HG03025 (cell line): Measurements from ENCODE around the gene SLCO3A1.

Source experiments
- ATAC-seq: cut with Tn5 transposase; IDR thresholded peaks from one replicate; pipeline ENCODE4 v1.9.1; 2021; ENCODE audit warnings: mild to moderate bottlenecking, moderate library complexity; ENCODE audit not compliant: unreplicated experiment, low FRiP score

SLCO3A1 gene

DNA sequence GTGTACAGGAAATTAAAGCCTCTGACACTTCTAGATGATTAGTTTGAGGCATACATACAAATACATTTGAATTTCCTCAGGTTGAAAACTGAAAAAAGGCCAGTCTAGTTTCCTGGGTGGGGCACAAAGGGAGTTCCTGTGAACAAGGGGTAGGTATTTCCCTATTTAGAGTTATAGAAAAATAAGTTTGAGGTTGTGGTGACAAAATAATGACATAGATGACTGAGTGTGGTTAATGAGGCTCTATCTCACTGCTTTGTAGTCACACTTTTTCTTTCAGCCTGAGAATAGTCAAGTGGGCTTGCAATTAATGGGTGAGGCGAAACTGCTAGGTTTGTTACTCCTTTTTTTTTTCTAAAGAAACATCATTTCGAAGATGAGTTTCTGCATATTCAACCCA lies 4.3 kb downstream of the SLCO3A1 start:
- ATAC-seq: peak; percentile 45

DNA sequence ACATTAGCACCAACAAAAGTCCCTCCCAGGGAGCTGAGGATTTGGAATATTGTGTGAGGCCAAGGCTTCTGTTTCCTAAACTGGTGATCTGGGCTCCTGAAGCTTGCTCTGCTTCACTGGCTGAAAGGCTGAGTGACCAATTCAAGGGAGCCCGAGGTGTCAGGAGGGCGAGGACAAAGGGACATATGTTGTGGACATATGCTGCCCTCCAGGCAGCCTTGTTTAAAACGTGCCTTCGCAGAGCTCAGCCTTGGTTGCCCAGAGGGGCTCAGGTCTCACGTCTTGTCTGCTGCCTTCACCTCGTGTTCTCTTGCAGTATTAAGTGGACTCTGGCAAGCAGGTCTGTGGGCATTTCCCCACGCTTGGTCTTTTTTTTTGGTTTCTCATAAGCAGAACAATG lies 7.0 kb downstream of the SLCO3A1 start:
- ATAC-seq: no peak

DNA sequence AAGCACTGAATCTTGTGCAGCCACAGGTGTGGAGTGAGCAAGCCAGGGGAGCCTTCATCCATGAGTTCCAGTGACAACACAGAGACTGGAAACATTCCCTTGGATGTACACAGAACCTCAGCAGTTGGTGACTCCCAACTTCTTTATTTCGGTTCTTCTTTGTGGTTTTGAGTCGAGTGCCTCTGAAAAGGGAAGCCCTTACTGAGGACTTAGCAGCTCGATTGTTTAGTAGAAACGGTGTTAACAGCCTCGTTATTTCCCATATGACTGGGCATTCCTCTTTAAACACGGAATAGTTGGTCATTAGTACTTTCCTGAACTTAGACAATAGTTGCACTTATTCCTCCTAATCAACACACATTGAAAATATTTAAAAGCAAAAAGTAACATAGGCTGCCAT lies 7.7 kb downstream of the SLCO3A1 start:
- ATAC-seq: no peak

DNA sequence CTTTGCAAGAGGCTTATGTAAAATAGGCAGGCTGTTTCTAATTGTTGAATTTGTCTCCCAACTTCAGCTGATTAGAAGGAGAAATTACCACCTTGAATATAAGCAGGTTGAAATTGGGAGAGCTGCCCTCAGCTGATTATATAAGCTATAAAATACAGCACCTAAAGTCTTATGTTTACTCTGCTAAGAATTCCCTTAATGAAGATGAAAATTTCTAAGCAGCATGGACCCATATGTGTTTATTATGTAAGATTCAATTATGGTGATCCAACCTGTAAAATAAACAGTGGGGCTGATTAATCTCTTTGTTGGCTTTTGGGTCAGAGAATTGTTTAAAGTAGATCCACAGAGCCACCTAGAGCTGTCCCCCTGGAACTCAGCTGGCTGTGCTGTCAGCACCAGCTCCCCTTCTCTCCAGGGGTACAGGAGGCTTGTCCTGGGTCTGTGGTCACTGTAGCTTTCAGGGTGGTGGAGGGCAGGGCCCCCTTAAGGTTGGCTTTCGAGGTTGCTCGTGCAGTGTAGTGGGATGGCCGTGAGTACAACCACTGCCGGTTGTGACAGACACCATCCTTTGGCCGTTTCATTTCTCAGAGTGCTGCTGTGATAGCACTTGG lies 9.5 kb downstream of the SLCO3A1 start:
- no peak for ATAC-seq

DNA sequence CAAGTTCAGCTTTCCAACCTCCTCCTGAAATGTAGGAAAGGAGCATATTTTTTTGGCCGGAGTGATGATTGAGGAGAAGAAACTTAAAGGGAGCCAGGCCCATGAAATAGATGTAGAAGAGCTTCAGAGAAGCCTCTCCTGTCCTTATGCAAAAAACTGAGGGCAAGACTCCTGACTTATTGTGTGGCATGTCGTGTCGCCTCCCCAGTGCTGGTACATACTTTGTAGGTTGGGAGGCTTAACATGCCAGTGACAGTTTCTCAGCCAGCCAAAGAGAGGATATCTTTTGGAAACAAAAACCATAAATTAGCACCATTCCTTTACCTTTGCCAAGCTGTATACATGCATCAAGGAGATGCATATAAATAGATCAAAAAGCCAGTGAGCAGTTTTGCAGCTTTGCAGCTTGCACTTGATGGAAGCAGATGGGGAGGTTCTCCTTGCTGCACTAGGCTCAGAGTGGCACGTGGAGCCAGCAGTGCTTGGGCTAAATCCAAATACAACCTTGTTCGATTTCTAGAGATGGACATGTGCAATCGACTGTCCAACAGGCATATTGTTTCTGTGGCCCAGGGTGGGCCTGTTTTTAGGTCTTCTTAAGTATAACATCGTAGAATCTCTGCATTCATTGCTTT lies 10.2 kb downstream of the SLCO3A1 start:
- no peak for ATAC-seq

DNA sequence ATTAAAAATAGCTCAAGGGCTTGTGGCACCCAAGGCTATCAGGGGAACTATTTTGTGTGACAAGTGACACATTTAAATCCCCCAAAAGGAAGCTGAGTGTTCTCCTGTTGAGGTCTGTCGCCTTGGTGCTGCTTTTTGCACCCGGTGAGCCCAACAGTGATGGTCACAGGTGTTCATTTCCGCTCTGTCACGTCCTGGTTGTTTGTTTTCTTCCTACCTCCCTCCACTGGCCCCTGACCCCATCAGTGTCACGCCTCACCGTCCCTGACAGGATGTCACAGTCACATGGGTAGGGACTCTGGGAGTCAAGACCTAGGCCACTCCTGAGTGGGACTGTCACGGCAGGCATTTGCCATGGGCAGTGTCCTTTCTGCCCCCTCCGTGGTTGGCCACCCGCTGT lies 11.2 kb downstream of the SLCO3A1 start:
- no peak for ATAC-seq

DNA sequence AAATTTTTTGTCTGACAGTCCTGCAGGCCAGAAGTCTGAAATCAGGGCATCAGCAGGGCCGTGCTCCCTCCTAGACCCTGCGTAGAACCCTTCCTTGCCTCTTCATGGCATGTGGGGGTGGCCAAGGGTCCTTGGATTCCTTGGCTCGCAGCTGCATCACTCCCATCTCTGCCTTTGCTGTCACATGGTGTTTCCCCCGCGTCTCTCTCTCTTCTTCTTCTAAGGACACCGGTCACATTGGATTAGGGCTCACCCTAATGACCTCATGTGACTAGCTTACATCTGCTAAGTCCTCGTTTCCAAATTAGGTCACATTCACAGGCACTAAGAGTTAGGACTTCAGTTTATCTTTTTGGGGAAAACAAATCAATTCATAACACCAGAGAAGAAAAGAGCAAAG lies 12.0 kb downstream of the SLCO3A1 start:
- no peak for ATAC-seq

DNA sequence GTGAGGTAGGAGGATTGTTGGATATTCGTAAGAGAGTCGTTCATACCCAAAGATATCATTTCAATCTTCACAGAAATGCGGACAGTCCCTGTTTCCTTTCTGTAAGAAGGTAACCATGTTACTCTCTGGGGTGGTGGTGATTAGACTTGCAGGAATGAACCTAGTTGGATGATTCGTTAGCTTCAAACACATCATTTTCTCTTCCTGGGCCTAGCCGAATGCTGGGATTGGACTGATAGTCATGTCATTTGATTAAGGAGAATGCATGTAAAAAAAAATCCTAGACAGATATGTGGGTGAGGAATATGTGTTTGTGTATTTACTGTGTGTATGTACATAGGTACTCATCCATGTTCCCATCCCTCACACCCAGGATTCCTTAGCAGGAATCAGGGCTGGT lies 12.4 kb downstream of the SLCO3A1 start:
- no peak for ATAC-seq

DNA sequence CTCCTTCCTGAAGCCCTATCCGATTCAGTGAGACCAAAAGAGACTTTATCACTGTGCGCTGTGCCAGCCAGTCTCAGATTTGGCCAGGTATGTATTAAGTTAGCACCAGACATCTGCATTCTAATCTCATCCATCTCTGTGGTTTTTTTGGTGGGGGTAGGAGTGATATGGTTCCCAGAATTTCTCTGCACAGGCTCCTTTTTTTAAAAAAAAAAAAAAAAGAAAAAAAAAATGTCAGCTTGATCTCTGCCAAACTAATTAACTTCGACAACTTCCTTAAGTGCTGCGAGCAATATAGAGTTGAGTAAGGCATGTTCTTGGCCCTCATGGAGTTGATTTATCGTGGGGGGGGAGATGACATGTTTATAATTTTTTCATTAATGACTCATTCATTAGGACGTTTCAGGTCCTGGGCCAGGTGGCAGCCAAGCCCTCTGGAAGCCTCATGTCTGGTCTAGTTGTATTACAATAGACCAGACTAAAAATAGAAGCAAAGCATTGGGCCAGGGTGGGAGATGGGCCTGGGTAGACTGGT lies 12.9 kb downstream of the SLCO3A1 start:
- ATAC-seq: no peak

DNA sequence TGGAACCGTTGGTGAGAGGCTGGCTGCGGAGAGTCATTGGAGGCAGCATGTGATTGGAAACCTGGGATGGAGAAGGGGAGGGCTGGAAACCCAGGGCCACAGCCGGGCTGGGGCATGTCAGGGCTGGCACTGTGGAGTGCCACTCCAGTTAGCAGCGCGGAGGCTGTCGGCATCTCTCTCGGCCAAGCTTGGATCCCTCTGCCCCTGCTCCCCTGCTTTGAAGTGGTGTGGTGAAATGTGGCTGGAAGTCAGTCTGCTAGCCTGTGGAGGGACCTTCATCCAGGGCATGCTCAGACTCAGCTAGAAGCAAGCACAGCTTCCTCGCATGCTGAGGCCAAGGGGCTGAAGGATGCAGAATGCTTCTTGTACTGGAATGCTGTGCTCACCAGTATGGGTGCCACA lies 13.5 kb downstream of the SLCO3A1 start:
- ATAC-seq: no peak

DNA sequence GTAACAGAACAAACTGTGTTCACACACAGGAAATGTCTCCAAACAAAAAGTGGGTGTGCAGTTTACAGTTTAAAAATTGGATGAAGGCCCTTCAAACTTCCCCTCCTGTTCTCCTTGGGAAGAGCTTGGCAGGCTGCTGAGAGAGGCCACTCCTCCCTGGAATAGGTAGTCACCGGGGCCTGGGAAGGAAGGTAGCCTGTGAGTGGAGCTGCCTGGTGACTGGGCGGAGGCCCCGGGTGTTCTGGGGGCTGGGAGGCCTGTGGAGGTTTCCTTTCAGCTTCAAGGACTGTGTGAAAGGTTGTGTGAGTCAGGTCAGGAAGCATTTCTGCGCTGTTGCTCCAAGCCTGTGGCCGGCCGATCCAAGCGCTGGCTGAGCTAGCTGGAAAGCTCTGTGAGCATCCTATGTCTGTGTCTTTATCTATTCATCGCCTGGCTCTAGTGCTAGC lies 14.1 kb downstream of the SLCO3A1 start:
- no peak for ATAC-seq

DNA sequence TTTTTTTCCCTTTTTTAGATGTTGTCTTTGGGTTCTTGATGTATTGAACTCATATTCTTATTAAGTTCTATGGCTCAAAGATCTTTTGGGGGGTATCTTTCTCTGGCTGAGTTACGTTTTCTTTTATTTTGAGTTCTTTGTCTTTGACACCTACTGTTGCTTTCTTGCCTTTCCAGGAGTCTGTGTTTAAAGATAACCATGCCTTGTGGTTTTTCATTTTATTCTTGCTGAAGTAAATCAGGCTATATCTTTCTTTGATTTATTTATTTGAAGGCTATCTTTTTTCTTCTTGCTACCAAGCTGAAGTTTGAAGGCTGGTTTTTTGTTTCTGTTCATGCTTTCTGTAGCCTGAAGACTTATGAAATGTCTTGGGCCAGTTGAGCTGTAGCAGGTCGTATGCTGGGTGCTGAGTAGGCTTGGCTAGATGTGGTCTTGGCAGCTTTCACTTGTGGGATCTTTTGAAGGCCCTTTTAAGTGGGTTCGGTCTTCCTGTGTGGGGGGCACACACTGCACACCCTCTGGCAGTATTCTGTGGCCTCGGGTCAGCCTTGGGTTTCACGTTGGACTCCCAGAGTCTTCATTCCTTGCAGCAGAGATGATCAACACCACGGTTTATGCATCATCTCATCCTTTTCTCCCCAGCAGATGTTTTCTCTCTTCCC lies 17.5 kb downstream of the SLCO3A1 start:
- no peak for ATAC-seq

DNA sequence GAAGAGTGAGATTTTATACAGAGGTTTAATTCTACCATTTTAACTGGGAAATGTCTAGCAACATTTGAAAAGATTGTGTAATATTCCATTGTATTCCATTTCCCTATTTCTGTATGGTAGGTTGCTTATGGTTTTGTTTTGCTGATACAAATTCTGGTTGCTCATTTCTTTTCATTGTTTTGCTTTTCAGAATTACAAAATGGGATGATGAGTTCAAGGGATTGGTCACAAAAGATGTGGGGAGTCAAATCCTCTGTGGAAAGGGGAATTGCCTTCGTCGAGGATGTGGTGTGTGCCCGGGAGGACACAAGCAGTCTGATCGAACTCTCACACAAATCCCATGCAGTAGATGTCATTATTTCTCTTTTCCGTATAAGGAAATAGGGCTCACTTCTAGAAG lies 18.3 kb downstream of the SLCO3A1 start:
- ATAC-seq: no peak

DNA sequence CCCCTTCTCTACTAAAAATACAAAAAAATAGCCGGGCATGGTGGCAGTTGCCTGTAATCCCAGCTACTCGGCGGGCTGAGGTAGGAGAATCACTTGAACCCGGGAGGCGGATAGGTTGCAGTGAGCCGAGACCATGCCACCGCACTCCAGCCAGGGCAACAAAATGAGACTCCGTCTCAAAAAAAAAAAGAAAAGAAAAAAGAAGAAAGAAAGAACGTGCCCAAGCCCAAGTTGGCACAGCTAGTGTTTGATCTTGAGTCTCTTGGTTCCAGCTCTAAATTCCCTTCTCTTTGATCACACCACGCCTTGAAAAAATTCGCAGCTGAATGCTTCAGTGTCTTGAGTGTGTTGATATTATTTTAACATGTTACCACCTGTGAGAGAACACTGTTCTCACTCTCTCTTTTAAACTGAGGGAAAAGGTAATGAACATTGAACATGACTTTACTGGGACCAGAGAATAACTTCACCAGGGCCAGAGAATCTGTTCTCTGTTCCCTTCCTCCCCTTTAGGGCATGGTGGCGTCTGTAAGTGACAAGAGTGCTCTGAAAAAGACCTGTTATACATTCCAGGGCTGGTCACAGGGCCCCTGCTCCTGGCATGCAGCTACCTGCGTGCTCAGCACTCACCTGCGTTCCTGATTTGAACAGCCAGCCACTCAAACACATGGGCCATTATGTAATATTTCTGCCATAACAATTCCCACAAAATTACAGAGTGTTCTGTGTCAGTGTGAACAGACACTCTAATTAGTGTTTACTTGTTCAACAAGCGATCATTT lies 19.0 kb downstream of the SLCO3A1 start:
- ATAC-seq: no peak

DNA sequence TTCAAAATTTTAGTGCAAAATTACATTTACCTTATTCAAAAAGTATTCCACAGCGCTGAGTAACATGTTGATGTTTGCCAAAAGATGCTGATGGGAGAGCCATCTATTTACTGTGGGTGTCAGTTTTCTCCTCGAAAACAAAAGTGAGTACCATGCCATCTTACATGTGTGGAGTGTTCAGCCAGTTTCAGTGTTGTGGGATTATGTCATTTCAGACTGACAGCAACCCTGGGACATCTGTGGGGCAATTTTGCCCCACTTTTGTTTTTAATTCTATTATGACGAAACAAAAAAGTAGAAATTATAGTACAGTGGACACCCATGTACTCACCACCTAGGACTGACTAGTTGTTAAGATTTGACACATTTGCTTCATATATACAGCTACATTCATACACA lies 19.6 kb downstream of the SLCO3A1 start:
- ATAC-seq: no peak

DNA sequence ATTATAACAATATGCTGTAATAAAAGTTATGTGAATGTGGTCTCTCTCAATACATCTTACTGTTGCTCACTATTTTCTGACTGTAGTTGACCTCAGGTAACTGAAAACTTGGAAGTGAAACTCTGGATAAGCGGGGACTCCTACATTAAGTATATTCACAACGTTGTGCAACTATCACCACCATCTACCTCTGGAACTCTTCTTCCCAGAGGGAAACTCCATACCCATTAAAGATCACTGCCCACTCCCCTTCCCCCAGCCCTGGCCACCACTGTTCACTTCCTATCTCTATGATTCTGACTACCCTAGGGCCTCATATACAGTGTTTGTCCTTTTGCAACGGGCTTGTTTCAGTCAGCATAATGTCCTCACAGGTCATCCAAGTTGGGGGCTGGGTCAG lies 20.7 kb downstream of the SLCO3A1 start:
- no peak for ATAC-seq

DNA sequence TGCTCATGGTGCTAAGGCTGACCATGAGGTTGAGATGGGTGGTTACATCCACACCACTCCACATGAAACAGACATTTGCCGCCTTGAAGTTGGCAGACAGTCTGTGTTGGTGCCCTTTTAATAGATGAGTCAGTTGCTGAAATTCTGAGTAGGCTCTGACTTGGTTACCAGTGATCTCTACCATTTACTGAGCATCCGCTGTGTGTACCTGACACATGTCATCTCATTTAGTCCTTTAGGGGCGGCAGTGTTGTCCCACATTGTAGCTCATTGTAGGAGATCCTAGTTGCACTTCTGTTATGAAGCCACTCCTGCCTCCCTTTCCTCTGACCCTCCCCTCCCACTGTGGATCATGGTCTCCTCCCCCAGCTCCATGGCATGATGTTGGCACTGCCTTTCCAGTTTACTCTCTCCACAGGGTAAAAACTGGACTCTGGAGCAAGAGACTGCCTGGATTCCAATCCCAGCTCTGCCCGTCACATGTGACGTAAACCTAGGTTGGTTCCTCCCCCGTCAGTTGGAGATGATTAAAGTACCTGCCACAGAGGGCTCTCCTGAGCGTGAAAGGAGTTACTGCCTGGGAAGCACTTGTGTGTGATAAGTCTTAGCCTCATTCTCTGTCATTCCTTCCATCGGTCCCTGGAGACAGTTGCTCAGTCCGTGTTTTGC lies 21.6 kb downstream of the SLCO3A1 start:
- no peak for ATAC-seq

DNA sequence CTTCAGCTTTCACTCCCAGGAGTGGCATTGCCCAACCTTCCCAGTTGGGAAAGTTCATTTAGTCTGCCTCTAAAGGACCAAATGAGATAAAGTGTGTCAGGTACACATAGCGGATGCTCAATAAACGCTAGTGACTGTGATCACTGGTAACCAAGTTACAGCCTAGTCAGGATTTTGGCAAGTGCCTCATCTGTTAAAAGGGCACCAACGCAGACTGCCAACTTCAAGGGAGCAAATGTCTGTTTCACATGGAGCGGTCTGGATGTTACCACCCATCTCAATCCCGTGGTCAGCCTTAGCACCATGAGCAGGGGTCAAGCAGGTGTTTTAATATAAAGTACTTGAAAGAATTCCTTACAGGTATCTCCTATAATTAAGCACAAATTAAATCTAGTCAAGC lies 22.7 kb downstream of the SLCO3A1 start:
- ATAC-seq: no peak

DNA sequence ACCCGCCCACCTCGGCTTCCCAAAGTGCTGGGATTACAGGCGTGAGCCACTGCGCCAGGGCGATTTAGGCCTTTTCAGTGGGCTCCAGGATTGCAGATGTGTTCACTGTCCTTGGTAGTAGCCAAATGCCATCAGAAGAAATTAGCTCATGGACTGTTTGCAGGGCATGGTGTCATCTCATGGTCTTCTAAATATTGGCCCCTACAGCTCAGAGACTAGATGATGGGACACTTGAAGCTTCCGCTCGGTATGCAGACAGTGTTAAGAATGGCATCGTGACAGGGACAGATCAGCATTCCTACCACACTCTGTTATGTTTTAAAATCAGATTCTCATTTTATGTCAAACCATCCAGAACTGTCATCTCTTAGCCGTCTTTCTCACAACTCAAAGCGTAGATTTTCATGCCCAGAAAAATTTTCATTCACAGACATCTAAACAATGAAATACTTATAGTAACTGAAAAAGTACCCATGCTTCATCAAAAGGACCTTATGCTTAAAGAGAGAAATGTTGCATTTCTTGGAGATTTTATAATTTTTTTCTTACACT lies 24.9 kb downstream of the SLCO3A1 start:
- ATAC-seq: no peak

DNA sequence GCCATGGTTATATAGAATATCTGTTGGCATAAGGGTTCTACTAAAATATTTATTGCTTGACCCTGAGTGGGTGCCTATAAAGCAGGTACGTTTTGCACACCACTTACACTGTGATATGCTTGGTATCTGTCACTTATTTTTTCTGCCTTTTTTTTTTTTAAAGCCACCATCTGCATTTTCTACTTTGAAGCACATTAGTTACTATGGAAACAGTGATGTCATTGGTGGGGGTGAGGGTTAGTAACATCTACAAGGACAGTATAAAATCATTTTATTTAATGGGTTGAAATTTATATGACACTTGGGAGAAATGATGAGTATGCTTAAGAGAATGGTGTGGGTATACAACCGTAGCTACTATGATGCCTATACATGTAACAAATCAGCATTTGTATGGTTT lies 25.6 kb downstream of the SLCO3A1 start:
- no peak for ATAC-seq
